SK-N-SH (cell line): ENCODE results near the gene SKI.

Experiments
- CHD2 ChIP-seq: fragments of 150-350 bp; IDR thresholded peaks from 2 replicates; pipeline ENCODE4 v1.6.1; 2018; ENCODE audit warnings: low read length; ENCODE audit not compliant: partially characterized antibody
- CTCF ChIP-seq: fragments of 200-600 bp; sonication (generic); IDR thresholded peaks from 2 replicates; pipeline ENCODE4 v1.6.1; 2017; ENCODE audit warnings: antibody characterized with exemption, mild to moderate bottlenecking, moderate library complexity
- EP300 ChIP-seq, 2 experiments: IDR thresholded peaks; 2 replicates each; pipeline versions ENCODE4 v1.4.0 to v1.6.1; 2012; ENCODE audit warnings: borderline replicate concordance in 1 of 2, low read depth in 1 of 2, low read length in 1 of 2
- FOSL2 ChIP-seq: IDR thresholded peaks from 2 replicates; pipeline ENCODE4 v1.4.0; 2012; ENCODE audit warnings: low read depth, mild to moderate bottlenecking, moderate library complexity, borderline replicate concordance
- FOXM1 ChIP-seq: IDR thresholded peaks from 2 replicates; pipeline ENCODE4 v1.4.0; 2012; ENCODE audit warnings: low read depth, mild to moderate bottlenecking
- IRF3 ChIP-seq: fragments of 150-350 bp; IDR thresholded peaks from 2 replicates; pipeline ENCODE4 v1.6.1; 2016; ENCODE audit warnings: mild to moderate bottlenecking, low read depth, low read length
- MXI1 ChIP-seq: IDR thresholded peaks from 2 replicates; pipeline ENCODE4 v1.6.1; 2012; ENCODE audit warnings: mild to moderate bottlenecking, low read depth, low read length, improper control_type of control experiment
- POLR2AphosphoS5 ChIP-seq: IDR thresholded peaks from 2 replicates; pipeline ENCODE4 v1.6.1; 2012; ENCODE audit warnings: low read depth, low read length
- REST ChIP-seq: IDR thresholded peaks from 2 replicates; pipeline ENCODE4 v1.6.1; 2012; ENCODE audit warnings: mild to moderate bottlenecking, low read depth, low read length, moderate library complexity
- SMC3 ChIP-seq: IDR thresholded peaks from 2 replicates; pipeline ENCODE4 v1.6.1; 2012; ENCODE audit warnings: low read depth, low read length, improper control_type of control experiment
- TAF1 ChIP-seq: IDR thresholded peaks from 2 replicates; pipeline ENCODE4 v1.6.1; 2012; ENCODE audit warnings: low read depth, mild to moderate bottlenecking, low read length, moderate library complexity, borderline replicate concordance
- USF2 ChIP-seq: fragments of 150-350 bp; IDR thresholded peaks from 2 replicates; pipeline ENCODE4 v1.6.1; 2017; ENCODE audit warnings: antibody characterized with exemption, low read length, low read depth, borderline replicate concordance
- ZBTB33 ChIP-seq: IDR thresholded peaks from 2 replicates; pipeline ENCODE4 v1.4.0; 2012; ENCODE audit warnings: low read depth, borderline replicate concordance

- no peak for TF ChIP-seq FOSL2
- no peak for TF ChIP-seq EP300 (IDR thresholded peaks at IDR 0.05; ENCODE audit: borderline replicate concordance in 1 of 2, low read depth in 1 of 2, low read length in 1 of 2)
- TF ChIP-seq SMC3: no peak
- no peak for TF ChIP-seq CTCF
- no peak for TF ChIP-seq IRF3
- TF ChIP-seq REST: no peak
- TF ChIP-seq TAF1: no peak
- TF ChIP-seq ZBTB33: no peak
- TF ChIP-seq POLR2AphosphoS5: no peak
- no peak for TF ChIP-seq USF2
- no peak for TF ChIP-seq FOXM1
- TF ChIP-seq MXI1: no peak
- no peak for TF ChIP-seq CHD2
These were observed 113.7 kb downstream of the SKI start for GRCh38 chr1:2341706-2342383.
